ENCODE data around the gene XRN2. TPM values are rescaled to one million over a fixed set of nuclear protein-coding genes. Genes with fewer than 3 reads are reported as not detected.
A peak's percentile ranks its signal among the peaks of the same experiment; 100 is the strongest.

Gene XRN2
- total RNA-seq, 1 experiment from 2014 or later = 118 TPM

DNA sequence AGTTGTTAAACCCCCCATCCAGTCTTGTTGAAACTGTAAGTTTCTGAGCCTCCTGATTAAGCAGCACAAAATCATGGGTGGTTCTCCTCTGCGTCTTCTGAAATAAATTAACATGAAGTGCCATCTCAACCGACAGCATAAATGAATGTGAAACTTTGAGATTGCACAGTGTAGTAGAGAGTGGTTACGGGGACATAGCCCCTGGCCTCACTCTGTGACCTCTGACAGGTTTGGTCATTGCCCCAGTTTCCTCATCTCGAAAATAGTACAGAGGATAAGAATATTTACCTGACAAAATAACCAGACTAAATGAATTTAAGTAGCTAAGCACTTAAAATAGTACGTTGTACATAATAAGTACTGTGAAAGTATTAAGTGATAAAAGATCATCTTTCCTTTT lies 75.1 kb downstream of the XRN2 start:
- ChIA-PET CTCF (no interaction called here), POLR2A (no interaction called here)
- DNase-seq (ENCODE audit: low spot score) (no peak), ATAC-seq (no peak)
- Mint-ChIP-seq H3K4me1 (peaks cover 18% of the 10 kb centered on the region), H3K36me3 (peaks cover 9% of the 10 kb centered on the region; the same call in 1 of the 2 replicates), H3K27me3 (ENCODE audit: low read depth) (no peaks in the 10 kb centered on the region), H3K27ac (no peak overlapping the region), H3K4me3 (no peak overlapping the region), H3K9me3 (no peaks in the 10 kb centered on the region)
- TF ChIP-seq, protein P1, sequence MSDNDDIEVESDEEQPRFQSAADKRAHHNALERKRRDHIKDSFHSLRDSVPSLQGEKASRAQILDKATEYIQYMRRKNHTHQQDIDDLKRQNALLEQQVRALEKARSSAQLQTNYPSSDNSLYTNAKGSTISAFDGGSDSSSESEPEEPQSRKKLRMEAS (CRISPR knock-in tag; IDR thresholded peaks at IDR 0.05) = no peak
- TF ChIP-seq, protein P2, sequence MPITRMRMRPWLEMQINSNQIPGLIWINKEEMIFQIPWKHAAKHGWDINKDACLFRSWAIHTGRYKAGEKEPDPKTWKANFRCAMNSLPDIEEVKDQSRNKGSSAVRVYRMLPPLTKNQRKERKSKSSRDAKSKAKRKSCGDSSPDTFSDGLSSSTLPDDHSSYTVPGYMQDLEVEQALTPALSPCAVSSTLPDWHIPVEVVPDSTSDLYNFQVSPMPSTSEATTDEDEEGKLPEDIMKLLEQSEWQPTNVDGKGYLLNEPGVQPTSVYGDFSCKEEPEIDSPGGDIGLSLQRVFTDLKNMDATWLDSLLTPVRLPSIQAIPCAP (CRISPR knock-in tag; IDR thresholded peaks at IDR 0.05) = no peak
- TF ChIP-seq, protein P3, sequence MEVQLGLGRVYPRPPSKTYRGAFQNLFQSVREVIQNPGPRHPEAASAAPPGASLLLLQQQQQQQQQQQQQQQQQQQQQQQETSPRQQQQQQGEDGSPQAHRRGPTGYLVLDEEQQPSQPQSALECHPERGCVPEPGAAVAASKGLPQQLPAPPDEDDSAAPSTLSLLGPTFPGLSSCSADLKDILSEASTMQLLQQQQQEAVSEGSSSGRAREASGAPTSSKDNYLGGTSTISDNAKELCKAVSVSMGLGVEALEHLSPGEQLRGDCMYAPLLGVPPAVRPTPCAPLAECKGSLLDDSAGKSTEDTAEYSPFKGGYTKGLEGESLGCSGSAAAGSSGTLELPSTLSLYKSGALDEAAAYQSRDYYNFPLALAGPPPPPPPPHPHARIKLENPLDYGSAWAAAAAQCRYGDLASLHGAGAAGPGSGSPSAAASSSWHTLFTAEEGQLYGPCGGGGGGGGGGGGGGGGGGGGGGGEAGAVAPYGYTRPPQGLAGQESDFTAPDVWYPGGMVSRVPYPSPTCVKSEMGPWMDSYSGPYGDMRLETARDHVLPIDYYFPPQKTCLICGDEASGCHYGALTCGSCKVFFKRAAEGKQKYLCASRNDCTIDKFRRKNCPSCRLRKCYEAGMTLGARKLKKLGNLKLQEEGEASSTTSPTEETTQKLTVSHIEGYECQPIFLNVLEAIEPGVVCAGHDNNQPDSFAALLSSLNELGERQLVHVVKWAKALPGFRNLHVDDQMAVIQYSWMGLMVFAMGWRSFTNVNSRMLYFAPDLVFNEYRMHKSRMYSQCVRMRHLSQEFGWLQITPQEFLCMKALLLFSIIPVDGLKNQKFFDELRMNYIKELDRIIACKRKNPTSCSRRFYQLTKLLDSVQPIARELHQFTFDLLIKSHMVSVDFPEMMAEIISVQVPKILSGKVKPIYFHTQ (CRISPR knock-in tag; IDR thresholded peaks at IDR 0.05) = no peak
- no peak for TF ChIP-seq NR2C2 (CRISPR knock-in tag; IDR thresholded peaks at IDR 0.05)
- TF ChIP-seq, protein P4, sequence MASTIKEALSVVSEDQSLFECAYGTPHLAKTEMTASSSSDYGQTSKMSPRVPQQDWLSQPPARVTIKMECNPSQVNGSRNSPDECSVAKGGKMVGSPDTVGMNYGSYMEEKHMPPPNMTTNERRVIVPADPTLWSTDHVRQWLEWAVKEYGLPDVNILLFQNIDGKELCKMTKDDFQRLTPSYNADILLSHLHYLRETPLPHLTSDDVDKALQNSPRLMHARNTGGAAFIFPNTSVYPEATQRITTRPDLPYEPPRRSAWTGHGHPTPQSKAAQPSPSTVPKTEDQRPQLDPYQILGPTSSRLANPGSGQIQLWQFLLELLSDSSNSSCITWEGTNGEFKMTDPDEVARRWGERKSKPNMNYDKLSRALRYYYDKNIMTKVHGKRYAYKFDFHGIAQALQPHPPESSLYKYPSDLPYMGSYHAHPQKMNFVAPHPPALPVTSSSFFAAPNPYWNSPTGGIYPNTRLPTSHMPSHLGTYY (CRISPR knock-in tag; IDR thresholded peaks at IDR 0.05) = no peak
- no peak for TF ChIP-seq CBFB (CRISPR knock-in tag; IDR thresholded peaks at IDR 0.05; ENCODE audit: low read depth)
- TF ChIP-seq MYBL2 (CRISPR knock-in tag; IDR thresholded peaks at IDR 0.05) = no peak
- no peak for TF ChIP-seq EMX1 (CRISPR knock-in tag; IDR thresholded peaks at IDR 0.05)
- TF ChIP-seq, protein P5, sequence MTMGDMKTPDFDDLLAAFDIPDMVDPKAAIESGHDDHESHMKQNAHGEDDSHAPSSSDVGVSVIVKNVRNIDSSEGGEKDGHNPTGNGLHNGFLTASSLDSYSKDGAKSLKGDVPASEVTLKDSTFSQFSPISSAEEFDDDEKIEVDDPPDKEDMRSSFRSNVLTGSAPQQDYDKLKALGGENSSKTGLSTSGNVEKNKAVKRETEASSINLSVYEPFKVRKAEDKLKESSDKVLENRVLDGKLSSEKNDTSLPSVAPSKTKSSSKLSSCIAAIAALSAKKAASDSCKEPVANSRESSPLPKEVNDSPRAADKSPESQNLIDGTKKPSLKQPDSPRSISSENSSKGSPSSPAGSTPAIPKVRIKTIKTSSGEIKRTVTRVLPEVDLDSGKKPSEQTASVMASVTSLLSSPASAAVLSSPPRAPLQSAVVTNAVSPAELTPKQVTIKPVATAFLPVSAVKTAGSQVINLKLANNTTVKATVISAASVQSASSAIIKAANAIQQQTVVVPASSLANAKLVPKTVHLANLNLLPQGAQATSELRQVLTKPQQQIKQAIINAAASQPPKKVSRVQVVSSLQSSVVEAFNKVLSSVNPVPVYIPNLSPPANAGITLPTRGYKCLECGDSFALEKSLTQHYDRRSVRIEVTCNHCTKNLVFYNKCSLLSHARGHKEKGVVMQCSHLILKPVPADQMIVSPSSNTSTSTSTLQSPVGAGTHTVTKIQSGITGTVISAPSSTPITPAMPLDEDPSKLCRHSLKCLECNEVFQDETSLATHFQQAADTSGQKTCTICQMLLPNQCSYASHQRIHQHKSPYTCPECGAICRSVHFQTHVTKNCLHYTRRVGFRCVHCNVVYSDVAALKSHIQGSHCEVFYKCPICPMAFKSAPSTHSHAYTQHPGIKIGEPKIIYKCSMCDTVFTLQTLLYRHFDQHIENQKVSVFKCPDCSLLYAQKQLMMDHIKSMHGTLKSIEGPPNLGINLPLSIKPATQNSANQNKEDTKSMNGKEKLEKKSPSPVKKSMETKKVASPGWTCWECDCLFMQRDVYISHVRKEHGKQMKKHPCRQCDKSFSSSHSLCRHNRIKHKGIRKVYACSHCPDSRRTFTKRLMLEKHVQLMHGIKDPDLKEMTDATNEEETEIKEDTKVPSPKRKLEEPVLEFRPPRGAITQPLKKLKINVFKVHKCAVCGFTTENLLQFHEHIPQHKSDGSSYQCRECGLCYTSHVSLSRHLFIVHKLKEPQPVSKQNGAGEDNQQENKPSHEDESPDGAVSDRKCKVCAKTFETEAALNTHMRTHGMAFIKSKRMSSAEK (CRISPR knock-in tag; IDR thresholded peaks at IDR 0.05; ENCODE audit: borderline replicate concordance) = no peak
- TF ChIP-seq, protein P6, sequence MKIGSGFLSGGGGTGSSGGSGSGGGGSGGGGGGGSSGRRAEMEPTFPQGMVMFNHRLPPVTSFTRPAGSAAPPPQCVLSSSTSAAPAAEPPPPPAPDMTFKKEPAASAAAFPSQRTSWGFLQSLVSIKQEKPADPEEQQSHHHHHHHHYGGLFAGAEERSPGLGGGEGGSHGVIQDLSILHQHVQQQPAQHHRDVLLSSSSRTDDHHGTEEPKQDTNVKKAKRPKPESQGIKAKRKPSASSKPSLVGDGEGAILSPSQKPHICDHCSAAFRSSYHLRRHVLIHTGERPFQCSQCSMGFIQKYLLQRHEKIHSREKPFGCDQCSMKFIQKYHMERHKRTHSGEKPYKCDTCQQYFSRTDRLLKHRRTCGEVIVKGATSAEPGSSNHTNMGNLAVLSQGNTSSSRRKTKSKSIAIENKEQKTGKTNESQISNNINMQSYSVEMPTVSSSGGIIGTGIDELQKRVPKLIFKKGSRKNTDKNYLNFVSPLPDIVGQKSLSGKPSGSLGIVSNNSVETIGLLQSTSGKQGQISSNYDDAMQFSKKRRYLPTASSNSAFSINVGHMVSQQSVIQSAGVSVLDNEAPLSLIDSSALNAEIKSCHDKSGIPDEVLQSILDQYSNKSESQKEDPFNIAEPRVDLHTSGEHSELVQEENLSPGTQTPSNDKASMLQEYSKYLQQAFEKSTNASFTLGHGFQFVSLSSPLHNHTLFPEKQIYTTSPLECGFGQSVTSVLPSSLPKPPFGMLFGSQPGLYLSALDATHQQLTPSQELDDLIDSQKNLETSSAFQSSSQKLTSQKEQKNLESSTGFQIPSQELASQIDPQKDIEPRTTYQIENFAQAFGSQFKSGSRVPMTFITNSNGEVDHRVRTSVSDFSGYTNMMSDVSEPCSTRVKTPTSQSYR (CRISPR knock-in tag; IDR thresholded peaks at IDR 0.05) = no peak
- no peak for TF ChIP-seq ZNF396 (CRISPR knock-in tag; IDR thresholded peaks at IDR 0.05; ENCODE audit: borderline replicate concordance)
- no peak for TF ChIP-seq TEAD1 (CRISPR knock-in tag; IDR thresholded peaks at IDR 0.05)

DNA sequence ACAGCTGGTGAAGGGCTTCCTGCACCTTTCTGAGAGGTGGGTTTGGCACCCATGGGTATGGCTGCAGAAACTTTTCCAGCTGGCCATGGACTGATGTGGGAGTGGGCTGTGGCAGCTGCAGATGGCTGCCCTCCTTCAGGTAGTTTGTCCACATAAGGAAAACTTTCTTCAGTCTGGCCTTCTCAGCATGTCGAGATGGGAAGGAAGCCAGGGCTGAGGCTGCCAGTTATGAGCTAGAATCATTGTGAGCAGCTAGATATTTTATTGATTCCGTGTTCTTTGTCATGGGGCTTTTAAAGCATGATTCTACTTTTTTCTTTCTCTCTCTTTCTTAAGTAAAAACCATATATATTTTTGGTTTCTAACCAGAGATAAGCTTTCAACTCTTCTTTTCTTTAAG lies 77.6 kb downstream of the XRN2 start:
- no peak for ATAC-seq
- DNase-seq (ENCODE audit: low spot score) = no peak
- peaks cover 18% of the 10 kb centered on the region; the same call in 1 of the 2 replicates for H3K36me3 Mint-ChIP-seq
- H3K4me3 Mint-ChIP-seq = no peak overlapping the region
- peaks cover 15% of the 10 kb centered on the region for H3K4me1 Mint-ChIP-seq
- H3K27ac Mint-ChIP-seq = peak overlapping the region; percentile 51; the same call in 1 of the 2 replicates
- no peaks in the 10 kb centered on the region for H3K27me3 Mint-ChIP-seq (ENCODE audit: low read depth)
- ChIA-PET POLR2A (no interaction called here), CTCF (interaction anchor here (0.6 kb wide), 1 partner anchor 543 kb away, joined by 3 read pairs; no protein-coding TSS in a partner anchor)
- H3K9me3 Mint-ChIP-seq = no peaks in the 10 kb centered on the region
- TF ChIP-seq ZNF263 (CRISPR knock-in tag; IDR thresholded peaks at IDR 0.05; ENCODE audit: low read depth) (no peak), TEAD4 (CRISPR knock-in tag; IDR thresholded peaks at IDR 0.05) (no peak), MXD4 (CRISPR knock-in tag; IDR thresholded peaks at IDR 0.05; ENCODE audit: borderline replicate concordance) (no peak), RORB (CRISPR knock-in tag; IDR thresholded peaks at IDR 0.05) (no peak), TP53 (CRISPR knock-in tag; IDR thresholded peaks at IDR 0.05) (no peak), ZNF232 (CRISPR knock-in tag; IDR thresholded peaks at IDR 0.05) (no peak)
- TF ChIP-seq, protein P7, sequence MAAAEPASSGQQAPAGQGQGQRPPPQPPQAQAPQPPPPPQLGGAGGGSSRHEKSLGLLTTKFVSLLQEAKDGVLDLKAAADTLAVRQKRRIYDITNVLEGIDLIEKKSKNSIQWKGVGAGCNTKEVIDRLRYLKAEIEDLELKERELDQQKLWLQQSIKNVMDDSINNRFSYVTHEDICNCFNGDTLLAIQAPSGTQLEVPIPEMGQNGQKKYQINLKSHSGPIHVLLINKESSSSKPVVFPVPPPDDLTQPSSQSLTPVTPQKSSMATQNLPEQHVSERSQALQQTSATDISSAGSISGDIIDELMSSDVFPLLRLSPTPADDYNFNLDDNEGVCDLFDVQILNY (CRISPR knock-in tag; IDR thresholded peaks at IDR 0.05) = no peak
- TF ChIP-seq, protein P8, sequence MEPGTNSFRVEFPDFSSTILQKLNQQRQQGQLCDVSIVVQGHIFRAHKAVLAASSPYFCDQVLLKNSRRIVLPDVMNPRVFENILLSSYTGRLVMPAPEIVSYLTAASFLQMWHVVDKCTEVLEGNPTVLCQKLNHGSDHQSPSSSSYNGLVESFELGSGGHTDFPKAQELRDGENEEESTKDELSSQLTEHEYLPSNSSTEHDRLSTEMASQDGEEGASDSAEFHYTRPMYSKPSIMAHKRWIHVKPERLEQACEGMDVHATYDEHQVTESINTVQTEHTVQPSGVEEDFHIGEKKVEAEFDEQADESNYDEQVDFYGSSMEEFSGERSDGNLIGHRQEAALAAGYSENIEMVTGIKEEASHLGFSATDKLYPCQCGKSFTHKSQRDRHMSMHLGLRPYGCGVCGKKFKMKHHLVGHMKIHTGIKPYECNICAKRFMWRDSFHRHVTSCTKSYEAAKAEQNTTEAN (CRISPR knock-in tag; IDR thresholded peaks at IDR 0.05) = no peak
- TF ChIP-seq, protein P2 (CRISPR knock-in tag; IDR thresholded peaks at IDR 0.05) = no peak
